DOHH2 (cell line): ENCODE results near the gene UBAP2L.

Source experiments
- H3F3A ChIP-seq: fragments of 200-600 bp; sonication (generic), shearing (Covaris generic); 2 replicates; pipeline ENCODE4 v1.6.0; 2016; ENCODE audit warnings: antibody characterized with exemption, mild to moderate bottlenecking; ENCODE audit not compliant: control insufficient read depth, insufficient read depth
- H3K27ac ChIP-seq: fragments of 200-600 bp; sonication (generic); 2 replicates; pipeline ENCODE4 v1.5.1; 2014; ENCODE audit warnings: low read depth, mild to moderate bottlenecking, low read length, moderate library complexity
- H3K27me3 ChIP-seq: fragments of 200-600 bp; sonication (generic); 2 replicates; pipeline ENCODE4 v1.6.1; 2014; ENCODE audit warnings: mild to moderate bottlenecking, low read length, mixed read lengths; ENCODE audit not compliant: control insufficient read depth
- H3K36me3 ChIP-seq: fragments of 200-600 bp; sonication (generic); 2 replicates; pipeline ENCODE4 v1.6.1; 2014; ENCODE audit warnings: mild to moderate bottlenecking, low read length, moderate library complexity, mixed read lengths; ENCODE audit not compliant: control insufficient read depth
- H3K4me1 ChIP-seq: fragments of 200-600 bp; sonication (generic); 2 replicates; pipeline ENCODE4 v1.6.1; 2014; ENCODE audit warnings: mild to moderate bottlenecking, low read length, mixed read lengths; ENCODE audit not compliant: control insufficient read depth
- H3K4me2 ChIP-seq: fragments of 200-600 bp; sonication (generic); 2 replicates; pipeline ENCODE4 v1.6.0; 2014; ENCODE audit warnings: mild to moderate bottlenecking, low read length, moderate library complexity
- H3K4me3 ChIP-seq: fragments of 200-600 bp; sonication (generic); 2 replicates; pipeline ENCODE4 v1.5.1; 2014; ENCODE audit warnings: mild to moderate bottlenecking, low read length, mixed read lengths
- H3K79me2 ChIP-seq: fragments of 200-600 bp; sonication (generic); 2 replicates; pipeline ENCODE4 v1.6.1; 2014; ENCODE audit warnings: mild to moderate bottlenecking, low read length, mixed read lengths; ENCODE audit not compliant: control insufficient read depth
- H3K9me2 ChIP-seq: fragments of 200-600 bp; sonication (generic); replicated peaks from 2 replicates; pipeline ENCODE4 v1.6.1; 2014; ENCODE audit warnings: mild to moderate bottlenecking, low read length, mixed read lengths; ENCODE audit not compliant: control insufficient read depth
- H3K9me3 ChIP-seq: fragments of 200-600 bp; sonication (generic); 2 replicates; pipeline ENCODE4 v1.6.1; 2014; ENCODE audit warnings: antibody characterized with exemption, low read length, mixed read lengths; ENCODE audit not compliant: control insufficient read depth, insufficient read depth
- H4K20me1 ChIP-seq: fragments of 200-600 bp; sonication (generic); 2 replicates; pipeline ENCODE4 v1.6.0; 2014; ENCODE audit warnings: low read depth, mild to moderate bottlenecking, antibody characterized with exemption, low read length, moderate library complexity; ENCODE audit not compliant: control insufficient read depth, insufficient read depth
- CTCF ChIP-seq: fragments of 200-600 bp; sonication (generic); IDR thresholded peaks from one replicate; pipeline ENCODE4 v1.5.1; 2014; ENCODE audit warnings: antibody characterized with exemption, mild to moderate bottlenecking, low read depth, low read length; ENCODE audit not compliant: poor library complexity, severe bottlenecking
- EZH2phosphoT487 ChIP-seq: fragments of 200-600 bp; sonication (generic); IDR thresholded peaks from 2 replicates; pipeline ENCODE4 v1.6.1; 2017; ENCODE audit warnings: borderline replicate concordance, mild to moderate bottlenecking, antibody characterized with exemption, low read length, moderate library complexity, mixed read lengths

UBAP2L gene

GRCh38 chr1:154186852-154187501 lies 33.8 kb upstream of the UBAP2L start:
- H3K27me3 ChIP-seq, result peaks cover 19% of the 10 kb centered on the region
- H3F3A ChIP-seq, result no peaks in the 10 kb centered on the region
- no peaks in the 10 kb centered on the region for H3K9me3 ChIP-seq
- TF ChIP-seq EZH2phosphoT487 (no peak), CTCF (no peak)
- H3K79me2 ChIP-seq, result peaks cover 10% of the 10 kb centered on the region
- no peak overlapping the region for H3K4me2 ChIP-seq
- H3K36me3 ChIP-seq, result peaks cover 5% of the 10 kb centered on the region
- no peak overlapping the region for H3K4me3 ChIP-seq
- no peak overlapping the region for H3K27ac ChIP-seq
- H4K20me1 ChIP-seq, result peaks cover 1% of the 10 kb centered on the region; the same call in 1 of the 2 replicates
- no peaks in the 10 kb centered on the region for H3K9me2 ChIP-seq
- H3K4me1 ChIP-seq, result peaks cover 13% of the 10 kb centered on the region

GRCh38 chr1:154190550-154190949 lies 30.2 kb upstream of the UBAP2L start:
- Histone ChIP-seq H3F3A (no peaks in the 10 kb centered on the region), H3K4me3 (no peak overlapping the region), H3K27ac (no peak overlapping the region), H3K4me1 (peaks cover 15% of the 10 kb centered on the region), H3K27me3 (peaks cover 52% of the 10 kb centered on the region), H3K36me3 (no peaks in the 10 kb centered on the region), H4K20me1 (no peaks in the 10 kb centered on the region), H3K9me3 (no peaks in the 10 kb centered on the region), H3K9me2 (no peaks in the 10 kb centered on the region), H3K4me2 (no peak overlapping the region), H3K79me2 (no peaks in the 10 kb centered on the region)
- no peak for TF ChIP-seq CTCF
- no peak for TF ChIP-seq EZH2phosphoT487

GRCh38 chr1:154191990-154192461 lies 28.7 kb upstream of the UBAP2L start, which contains the start of gene TPM3:
TPM3 (minus strand) TSS chr1:154192100; CDS start chr1:154192018, 82 bp downstream.
- Histone ChIP-seq H3K4me3 (no peak within 1 kb of the TSS), H3K36me3 (no peaks in the 10 kb centered on the region), H3K9me3 (no peaks in the 10 kb centered on the region), H3K27ac (no peak within 1 kb of the TSS), H3K4me1 (peaks cover 11% of the 10 kb centered on the region), H4K20me1 (no peaks in the 10 kb centered on the region), H3K27me3 (peaks cover 52% of the 10 kb centered on the region), H3K4me2 (no peak within 1 kb of the TSS), H3K79me2 (no peaks in the 10 kb centered on the region), H3K9me2 (no peaks in the 10 kb centered on the region), H3F3A (no peaks in the 10 kb centered on the region)
- no peak for TF ChIP-seq EZH2phosphoT487
- TF ChIP-seq CTCF, result no peak
